ENCODE results near the gene ADAM10. TPM values are rescaled to one million over a fixed set of nuclear protein-coding genes. Genes with fewer than 3 reads are reported as not detected.

The ADAM10 gene
- total and polyA plus RNA-seq, 2 donors (not counting 1 experiment from before 2014, with no cell fraction given): 18.8 to 138 TPM

DNA sequence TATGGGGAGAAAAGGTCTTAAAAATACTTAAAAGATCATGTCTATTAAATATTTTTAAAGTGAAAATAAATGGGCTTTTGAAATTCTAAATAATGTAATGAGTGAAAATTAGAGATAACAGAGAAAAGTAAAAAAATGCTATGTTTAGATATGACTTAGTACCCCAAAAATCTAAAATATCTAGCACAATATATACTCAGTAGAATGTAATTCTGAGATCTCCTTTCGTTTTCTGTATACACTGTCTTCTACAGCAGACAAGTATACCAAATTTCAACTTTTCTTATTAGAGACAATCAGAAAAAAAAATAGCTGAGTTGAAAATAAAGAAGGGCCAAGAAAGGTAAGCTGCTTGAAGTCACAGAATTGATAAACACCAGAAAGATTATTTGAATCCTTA, 140.8 kb downstream of the ADAM10 start:
- TF ChIP-seq EZH2 (IDR thresholded peaks at IDR 0.05; ENCODE audit: borderline replicate concordance, insufficient read depth, low read depth, low read length, poor library complexity, severe bottlenecking): no peak
- TF ChIP-seq, protein P1, sequence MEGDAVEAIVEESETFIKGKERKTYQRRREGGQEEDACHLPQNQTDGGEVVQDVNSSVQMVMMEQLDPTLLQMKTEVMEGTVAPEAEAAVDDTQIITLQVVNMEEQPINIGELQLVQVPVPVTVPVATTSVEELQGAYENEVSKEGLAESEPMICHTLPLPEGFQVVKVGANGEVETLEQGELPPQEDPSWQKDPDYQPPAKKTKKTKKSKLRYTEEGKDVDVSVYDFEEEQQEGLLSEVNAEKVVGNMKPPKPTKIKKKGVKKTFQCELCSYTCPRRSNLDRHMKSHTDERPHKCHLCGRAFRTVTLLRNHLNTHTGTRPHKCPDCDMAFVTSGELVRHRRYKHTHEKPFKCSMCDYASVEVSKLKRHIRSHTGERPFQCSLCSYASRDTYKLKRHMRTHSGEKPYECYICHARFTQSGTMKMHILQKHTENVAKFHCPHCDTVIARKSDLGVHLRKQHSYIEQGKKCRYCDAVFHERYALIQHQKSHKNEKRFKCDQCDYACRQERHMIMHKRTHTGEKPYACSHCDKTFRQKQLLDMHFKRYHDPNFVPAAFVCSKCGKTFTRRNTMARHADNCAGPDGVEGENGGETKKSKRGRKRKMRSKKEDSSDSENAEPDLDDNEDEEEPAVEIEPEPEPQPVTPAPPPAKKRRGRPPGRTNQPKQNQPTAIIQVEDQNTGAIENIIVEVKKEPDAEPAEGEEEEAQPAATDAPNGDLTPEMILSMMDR (IDR thresholded peaks at IDR 0.05): no peak
- H3K9me3 Mint-ChIP-seq (ENCODE audit: insufficient read depth): no peaks in the 10 kb centered on the region
- DNase-seq (no peak), ATAC-seq (ENCODE audit: low read depth) (no peak)
- H3K4me1 ChIP-seq (ENCODE audit: control insufficient read depth in 2 of 2, insufficient read depth in 2 of 2, low read length in 2 of 2): no peaks in the 10 kb centered on the region
- POLR2A ChIA-PET: no interaction called here
- CTCF ChIA-PET: no interaction called here
- H3K4me1 Mint-ChIP-seq: peaks cover 6% of the 10 kb centered on the region
- no peaks in the 10 kb centered on the region for H3K27me3 ChIP-seq (replicated peaks in 1 of 4; ENCODE audit: control extremely low read depth in 1 of 4, control insufficient read depth in 3 of 4, insufficient read depth in 4 of 4, low read length in 3 of 4)
- H4K20me1 ChIP-seq (ENCODE audit: control insufficient read depth, insufficient read depth, low read length, poor library complexity, severe bottlenecking): peaks cover 4% of the 10 kb centered on the region
- H3K4me2 ChIP-seq (replicated peaks; ENCODE audit: low read depth, low read length, poor library complexity, severe bottlenecking): no peak overlapping the region
- H2AFZ ChIP-seq (ENCODE audit: insufficient read depth, low read depth, low read length, poor library complexity, severe bottlenecking): no peak overlapping the region
- no CpG with 5 or more reads among the region's 1 CpG for WGBS (ENCODE audit: insufficient coverage)
- no peak overlapping the region for H3K27ac Mint-ChIP-seq
- no peak overlapping the region for H3K4me3 Mint-ChIP-seq
- intact Hi-C loops (cut with micrococcal nuclease): no loop called here
- no peaks in the 10 kb centered on the region for H3K9me3 ChIP-seq (ENCODE audit: control extremely low read depth in 1 of 3, control insufficient read depth in 2 of 3, insufficient read depth in 1 of 3, low read length in 2 of 3)
- H3K9ac ChIP-seq (ENCODE audit: low read length): no peak overlapping the region
- H3K79me2 ChIP-seq (ENCODE audit: control insufficient read depth, insufficient read depth, low read length): peaks cover 15% of the 10 kb centered on the region
- H3K36me3 ChIP-seq (replicated peaks in 1 of 2; ENCODE audit: control extremely low read depth in 1 of 2, control insufficient read depth in 1 of 2, extremely low read depth in 1 of 2, insufficient read depth in 2 of 2, low read length in 1 of 2): peaks cover 7 to 36% of the 10 kb centered on the region in 2 experiments
- H3K27ac ChIP-seq (ENCODE audit: low read length in 2 of 2): no peak overlapping the region
- no peaks in the 10 kb centered on the region for H3K27me3 Mint-ChIP-seq
- H3K4me3 ChIP-seq (ENCODE audit: control extremely low read depth in 1 of 5, extremely low read depth in 1 of 5, insufficient read depth in 1 of 5, low read depth in 2 of 5, low read length in 4 of 5): no peak overlapping the region

DNA sequence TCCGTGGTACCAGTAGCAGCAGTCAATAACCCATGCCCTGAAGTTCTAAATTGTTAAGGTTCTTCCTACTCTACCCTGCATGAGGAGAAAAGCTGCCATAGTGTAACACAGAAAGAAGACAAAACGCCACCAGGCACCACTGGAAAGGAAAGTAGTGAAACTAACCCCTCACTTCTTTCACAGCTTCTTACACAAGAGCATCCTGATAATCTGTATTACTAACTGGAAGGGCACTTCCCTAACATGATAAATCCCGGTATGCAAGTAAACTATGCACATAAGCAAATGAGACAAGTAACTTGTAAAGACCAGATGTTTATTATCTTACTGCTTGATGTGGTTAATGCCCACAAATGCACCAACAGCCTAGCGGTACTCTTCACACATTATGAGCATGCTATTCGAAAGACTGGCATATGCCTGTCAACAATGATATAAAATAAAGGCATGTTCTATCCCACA, 141.3 kb downstream of the ADAM10 start:
- H3K27ac Mint-ChIP-seq: no peak overlapping the region
- no peaks in the 10 kb centered on the region for H3K9me3 ChIP-seq (ENCODE audit: control extremely low read depth in 1 of 3, control insufficient read depth in 2 of 3, insufficient read depth in 1 of 3, low read length in 2 of 3)

More for the DNA sequence above, 141.3 kb downstream of the ADAM10 start:
- Histone ChIP-seq H2AFZ (ENCODE audit: insufficient read depth, low read depth, low read length, poor library complexity, severe bottlenecking) (no peak overlapping the region), H3K27me3 (replicated peaks in 1 of 4; ENCODE audit: control extremely low read depth in 1 of 4, control insufficient read depth in 3 of 4, insufficient read depth in 4 of 4, low read length in 3 of 4) (no peaks in the 10 kb centered on the region), H3K4me2 (replicated peaks; ENCODE audit: low read depth, low read length, poor library complexity, severe bottlenecking) (no peak overlapping the region), H4K20me1 (ENCODE audit: control insufficient read depth, insufficient read depth, low read length, poor library complexity, severe bottlenecking) (peaks cover 4% of the 10 kb centered on the region), H3K4me3 (ENCODE audit: control extremely low read depth in 1 of 5, extremely low read depth in 1 of 5, insufficient read depth in 1 of 5, low read depth in 2 of 5, low read length in 4 of 5) (no peak overlapping the region), H3K36me3 (replicated peaks in 1 of 2; ENCODE audit: control extremely low read depth in 1 of 2, control insufficient read depth in 1 of 2, extremely low read depth in 1 of 2, insufficient read depth in 2 of 2, low read length in 1 of 2) (peaks cover 7 to 39% of the 10 kb centered on the region in 2 experiments), H3K9ac (ENCODE audit: low read length) (no peak overlapping the region), H3K27ac (ENCODE audit: low read length in 2 of 2) (no peak overlapping the region), H3K4me1 (ENCODE audit: control insufficient read depth in 2 of 2, insufficient read depth in 2 of 2, low read length in 2 of 2) (no peaks in the 10 kb centered on the region), H3K79me2 (ENCODE audit: control insufficient read depth, insufficient read depth, low read length) (peaks cover 11% of the 10 kb centered on the region)
- H3K27me3 Mint-ChIP-seq: no peaks in the 10 kb centered on the region
- no peak for DNase-seq
- POLR2A ChIA-PET: no interaction called here
- TF ChIP-seq, protein P1 (IDR thresholded peaks at IDR 0.05): no peak
- TF ChIP-seq EZH2 (IDR thresholded peaks at IDR 0.05; ENCODE audit: borderline replicate concordance, insufficient read depth, low read depth, low read length, poor library complexity, severe bottlenecking): no peak
- H3K4me1 Mint-ChIP-seq: peaks cover 6% of the 10 kb centered on the region
- ATAC-seq (ENCODE audit: low read depth): no peak
- no peaks in the 10 kb centered on the region for H3K9me3 Mint-ChIP-seq (ENCODE audit: insufficient read depth)
- CTCF ChIA-PET: no interaction called here
- WGBS (ENCODE audit: insufficient coverage): 100% methylated on average over 1 of the region's 5 CpGs
- intact Hi-C loops (cut with micrococcal nuclease): no loop called here
- no peak overlapping the region for H3K4me3 Mint-ChIP-seq
